ENCODE results near the gene RAB3IL1.

Gene RAB3IL1

DNA sequence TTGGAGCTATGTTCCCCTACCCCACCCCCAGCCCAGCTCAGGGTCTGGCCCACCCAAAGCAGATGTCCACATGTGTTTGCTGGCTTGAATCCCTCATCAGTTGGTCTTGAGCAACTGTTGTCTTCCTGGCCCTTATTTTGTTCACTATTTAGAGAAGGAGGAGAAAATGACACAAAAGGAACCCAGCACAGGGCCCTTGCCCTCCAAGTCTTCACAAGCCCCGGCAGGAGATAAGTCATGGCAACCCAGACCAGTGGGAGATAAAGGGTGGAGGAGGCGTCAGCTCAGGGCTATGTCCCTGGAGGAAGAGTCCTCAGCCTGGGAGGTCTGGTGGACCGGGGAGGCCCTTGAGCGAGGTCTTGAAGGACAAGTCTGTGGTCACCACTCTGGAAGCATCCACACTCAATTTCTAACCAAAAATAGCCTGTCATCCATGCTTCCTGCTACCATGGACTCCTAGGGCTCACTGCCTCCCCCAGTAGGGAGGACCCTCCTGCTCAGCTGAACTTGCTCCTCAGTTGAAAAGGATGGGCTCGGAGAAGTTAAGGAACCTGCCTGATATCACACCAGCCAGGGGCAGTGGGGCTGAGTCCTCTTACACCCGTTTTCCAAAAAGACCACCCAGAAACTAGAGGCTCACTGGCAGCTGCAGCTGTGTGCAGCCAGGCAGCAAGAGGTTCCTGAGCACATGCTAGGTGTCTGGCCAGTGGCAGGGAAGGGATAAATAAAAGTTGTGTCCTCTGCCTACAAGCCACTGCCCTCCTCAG lies 1.8 kb upstream of the RAB3IL1 start:
- DNase-seq: no peak

DNA sequence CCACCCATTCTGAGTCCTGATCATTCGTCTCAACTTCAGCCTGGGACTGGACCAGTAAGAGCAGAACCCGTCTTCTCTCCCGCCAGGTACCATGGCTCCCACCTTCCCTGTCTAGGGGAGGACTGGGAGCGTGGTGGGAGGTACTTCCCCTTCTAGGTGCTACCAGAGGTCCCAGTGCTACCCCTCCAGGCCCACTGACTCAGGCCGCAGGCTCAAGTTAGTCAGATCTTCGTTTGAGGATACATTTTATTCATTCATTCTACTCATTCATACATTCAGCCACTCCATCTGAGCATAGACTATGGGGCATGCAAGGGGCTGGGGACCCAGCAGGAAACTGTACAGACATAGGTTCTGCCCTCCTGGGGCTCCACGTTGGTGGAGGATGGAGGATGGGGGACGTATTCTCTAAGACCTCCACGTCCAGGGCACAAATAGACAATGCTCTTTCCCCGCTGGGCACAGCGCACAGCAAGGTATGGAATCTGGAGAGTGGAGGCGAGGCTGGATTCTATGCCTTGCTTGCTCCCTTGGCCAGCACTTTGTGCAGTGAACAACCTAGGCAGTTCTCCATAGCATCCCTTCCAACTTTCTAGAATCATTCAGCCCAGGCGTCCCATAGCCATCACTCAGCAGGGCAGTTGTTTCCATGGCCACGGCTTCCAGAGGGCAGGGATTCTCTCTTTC lies 1.0 kb upstream of the RAB3IL1 start:
- no peak for DNase-seq

DNA sequence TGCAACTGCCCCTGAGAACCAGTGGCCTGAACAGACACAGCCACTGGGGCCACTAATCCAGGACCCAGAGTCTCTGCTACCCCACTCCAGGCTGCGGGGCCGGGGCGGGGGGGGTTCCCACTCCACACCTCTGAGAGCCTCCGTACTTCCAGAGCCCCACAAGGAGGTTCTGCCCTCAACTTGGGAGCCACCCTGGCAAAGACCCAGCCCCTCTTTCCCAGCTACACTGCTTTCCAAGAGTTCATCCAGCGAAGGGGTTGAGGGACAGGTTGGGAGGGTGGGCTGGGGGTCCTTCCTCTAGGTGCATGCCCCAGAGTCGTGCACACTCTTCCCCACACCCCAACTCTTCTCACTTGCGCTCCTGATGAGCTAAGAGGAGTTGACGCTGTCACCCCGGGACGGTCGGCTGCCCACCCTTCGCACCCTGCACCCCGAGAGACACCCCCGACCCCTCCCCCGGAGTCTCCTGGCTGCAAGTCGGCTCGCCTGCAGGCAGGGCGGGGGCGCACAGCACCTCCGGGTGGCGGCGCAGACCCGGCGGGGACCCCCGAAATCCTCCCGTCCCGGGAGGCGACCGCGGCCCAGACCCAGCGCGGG lies 531 bp downstream of the RAB3IL1 start:
- no peak for DNase-seq

DNA sequence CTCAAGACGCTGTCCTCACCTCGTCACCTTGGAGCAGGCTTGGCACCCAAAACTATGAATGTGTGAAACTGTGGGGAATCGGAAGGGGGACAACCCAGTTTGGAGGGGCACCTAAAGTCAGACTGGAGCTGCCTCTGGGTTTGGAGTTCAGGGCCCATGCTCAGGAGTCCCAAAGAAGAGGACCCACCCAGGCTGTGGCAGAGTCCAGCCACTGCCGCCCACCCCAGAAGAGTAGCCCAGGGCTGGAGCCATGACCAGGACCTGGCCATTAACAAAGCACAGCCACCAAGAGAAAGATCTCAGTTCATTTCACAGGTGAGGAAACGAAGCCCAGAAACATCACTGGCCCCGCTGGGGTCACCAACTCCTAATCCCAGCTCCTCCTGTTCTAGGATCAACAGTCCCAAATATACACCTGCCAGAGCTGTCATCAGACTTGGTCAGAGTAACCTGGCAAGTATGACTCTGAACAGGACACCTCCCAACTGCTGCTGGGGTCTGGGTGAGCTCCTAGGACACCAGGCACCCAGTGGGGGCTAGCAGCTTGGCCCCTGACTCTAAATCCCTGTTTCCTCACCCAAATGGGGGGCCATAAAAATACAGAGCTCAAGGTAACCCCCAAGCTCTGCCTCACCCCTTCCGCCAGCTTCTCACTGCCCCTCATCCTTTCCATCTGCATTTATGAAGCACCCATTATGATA lies 2.7 kb downstream of the RAB3IL1 start:
- no peak for DNase-seq

DNA sequence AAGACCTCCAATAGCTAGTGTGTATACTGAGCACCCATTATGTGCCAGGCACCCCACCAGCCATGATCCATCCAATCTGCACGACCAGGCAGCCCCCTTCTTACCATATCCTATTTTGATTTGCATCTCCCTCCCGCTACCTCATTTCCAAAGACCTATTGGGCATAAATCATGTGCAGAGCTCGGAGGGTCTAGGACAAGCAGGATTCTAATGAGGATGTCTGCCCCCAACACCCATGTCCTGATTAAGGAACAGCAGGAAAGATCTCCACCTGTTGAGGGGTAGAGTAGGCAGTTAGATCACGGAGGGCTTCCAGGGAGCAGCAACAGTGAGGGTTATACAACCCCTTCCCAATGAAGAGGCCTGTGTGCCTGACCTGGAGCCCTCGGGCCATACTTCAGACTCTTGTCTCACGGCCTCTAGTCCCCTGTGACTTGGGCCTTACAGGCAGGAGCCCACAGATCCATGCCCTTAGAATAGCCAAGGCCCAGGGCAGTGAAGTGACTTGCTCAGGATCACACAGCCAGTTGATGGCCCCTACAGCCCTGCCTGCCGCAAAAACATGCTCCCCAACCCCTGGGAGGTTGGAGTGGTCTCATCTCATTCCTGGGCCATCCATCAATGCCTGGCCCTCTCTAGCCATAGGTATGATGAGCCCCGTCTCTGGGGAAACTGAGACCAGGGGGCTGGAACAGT lies 3.5 kb downstream of the RAB3IL1 start:
- no peak for DNase-seq

DNA sequence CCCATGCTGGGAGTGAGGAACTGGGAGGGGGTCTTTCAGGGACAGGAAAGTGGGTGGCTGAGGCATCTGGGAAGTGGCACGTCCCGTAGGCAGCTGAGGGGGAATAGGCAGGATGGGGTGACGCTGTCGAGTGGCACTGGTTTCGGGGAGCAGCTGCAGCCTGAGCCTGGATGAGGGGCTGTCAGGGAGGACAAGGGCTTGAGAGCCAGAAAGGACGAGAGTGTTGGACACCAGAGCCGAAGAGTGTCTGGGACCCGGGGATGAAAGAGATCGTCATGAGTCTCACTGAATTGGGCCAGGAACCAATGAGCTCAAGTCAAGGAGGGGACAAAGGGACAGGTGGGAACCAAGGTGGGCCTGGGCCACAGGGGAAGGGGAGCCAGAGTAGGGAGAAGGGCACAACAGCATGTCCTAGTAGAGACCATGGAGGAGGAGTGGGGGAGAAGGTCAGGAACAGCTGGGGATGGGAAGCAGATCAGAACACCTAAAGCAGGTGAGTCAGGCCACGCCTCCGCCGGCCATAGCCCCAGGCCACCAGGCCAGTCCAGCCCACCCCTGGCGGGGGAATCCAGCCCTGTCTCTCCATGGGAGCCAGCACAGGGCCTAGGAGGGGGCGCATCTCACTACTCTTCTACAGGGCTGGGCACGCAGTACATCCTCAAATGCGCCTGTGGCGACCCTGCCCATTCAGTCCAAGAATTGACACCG lies 4.2 kb downstream of the RAB3IL1 start:
- no peak for DNase-seq

DNA sequence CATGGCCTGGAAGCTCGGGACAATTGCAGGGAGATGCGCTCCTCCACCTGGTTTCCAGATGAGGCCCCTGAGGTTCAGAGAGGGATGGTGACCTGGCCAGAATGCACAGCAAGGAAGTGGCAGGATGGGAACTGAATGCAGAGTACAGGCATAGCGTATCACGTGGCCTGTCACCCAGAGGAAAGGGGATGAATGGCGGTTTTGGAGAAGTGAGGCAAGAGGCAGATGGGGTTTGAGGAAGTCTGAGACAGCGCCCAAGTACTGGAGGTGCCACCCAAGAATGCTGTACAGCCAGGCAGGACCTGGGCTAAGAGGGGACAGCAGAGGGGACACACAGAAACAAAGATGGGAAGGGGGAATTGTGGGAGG lies 4.9 kb downstream of the RAB3IL1 start:
- no peak for DNase-seq

DNA sequence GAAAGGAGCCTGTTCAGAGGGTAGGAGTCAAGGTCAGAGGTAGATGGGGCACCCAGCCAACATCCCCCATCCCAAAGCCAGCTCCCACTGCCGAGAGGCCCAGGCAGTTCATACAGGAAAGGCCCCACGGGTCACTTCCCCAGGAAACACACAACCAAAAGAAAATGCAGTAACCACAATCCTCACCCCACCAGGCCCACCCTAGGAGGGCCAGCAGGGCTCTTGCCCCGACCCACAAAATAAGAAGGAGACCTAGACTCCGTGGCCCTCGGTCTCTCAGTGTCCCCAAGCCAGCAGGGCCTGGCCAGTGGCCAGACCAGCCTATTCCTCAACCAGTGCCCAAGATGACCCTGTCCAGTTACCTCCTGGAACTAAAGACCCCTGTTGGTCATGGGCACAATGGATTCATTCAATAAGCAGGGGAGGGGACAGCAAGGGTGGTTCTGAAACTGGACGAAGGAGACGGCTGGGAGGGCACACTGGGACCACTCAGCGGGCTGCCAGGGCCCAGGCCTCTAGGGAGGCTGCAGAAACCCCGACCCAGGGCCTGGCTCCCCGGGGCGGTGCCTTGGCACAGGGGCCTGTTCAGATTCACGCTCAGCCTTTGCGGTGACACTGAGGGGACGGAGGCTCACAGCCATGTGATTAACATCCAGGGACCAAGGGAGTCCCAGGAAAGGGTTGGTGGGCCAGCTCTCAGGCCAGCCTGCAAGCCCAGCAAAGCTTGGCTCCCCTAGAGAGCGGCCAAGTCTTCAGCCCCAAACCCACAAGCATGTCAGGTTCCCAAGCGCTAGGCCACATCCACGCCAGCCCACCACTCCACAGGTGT lies 5.5 kb downstream of the RAB3IL1 start:
- no peak for DNase-seq

DNA sequence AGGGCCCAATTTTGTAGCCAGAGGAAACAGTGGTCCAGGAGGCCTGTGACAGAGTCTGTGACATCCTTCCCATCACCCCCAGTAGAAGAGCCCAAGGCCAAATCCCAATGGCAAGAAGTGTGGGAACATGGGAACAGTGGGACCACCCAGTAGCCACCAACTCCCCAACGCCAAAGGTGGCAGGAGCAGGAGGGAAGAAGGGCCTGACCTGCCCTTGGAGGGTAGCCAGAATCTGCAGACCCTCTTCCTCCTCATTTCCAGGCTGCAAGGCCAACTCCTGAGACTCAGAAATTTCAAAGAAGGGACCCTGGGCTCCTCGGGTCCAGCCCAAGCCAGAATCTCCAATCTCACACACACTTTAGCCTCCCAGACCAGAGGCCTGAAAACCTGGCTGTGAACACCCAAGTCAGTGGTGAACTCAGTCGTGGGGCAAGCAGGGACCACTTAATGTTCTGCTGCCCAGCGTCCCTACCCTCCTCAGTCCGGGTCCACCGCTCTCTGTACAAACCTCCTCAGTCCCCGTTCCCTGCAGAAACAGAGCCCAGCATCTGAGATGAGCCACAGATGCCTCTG lies 6.2 kb downstream of the RAB3IL1 start:
- no peak for DNase-seq

DNA sequence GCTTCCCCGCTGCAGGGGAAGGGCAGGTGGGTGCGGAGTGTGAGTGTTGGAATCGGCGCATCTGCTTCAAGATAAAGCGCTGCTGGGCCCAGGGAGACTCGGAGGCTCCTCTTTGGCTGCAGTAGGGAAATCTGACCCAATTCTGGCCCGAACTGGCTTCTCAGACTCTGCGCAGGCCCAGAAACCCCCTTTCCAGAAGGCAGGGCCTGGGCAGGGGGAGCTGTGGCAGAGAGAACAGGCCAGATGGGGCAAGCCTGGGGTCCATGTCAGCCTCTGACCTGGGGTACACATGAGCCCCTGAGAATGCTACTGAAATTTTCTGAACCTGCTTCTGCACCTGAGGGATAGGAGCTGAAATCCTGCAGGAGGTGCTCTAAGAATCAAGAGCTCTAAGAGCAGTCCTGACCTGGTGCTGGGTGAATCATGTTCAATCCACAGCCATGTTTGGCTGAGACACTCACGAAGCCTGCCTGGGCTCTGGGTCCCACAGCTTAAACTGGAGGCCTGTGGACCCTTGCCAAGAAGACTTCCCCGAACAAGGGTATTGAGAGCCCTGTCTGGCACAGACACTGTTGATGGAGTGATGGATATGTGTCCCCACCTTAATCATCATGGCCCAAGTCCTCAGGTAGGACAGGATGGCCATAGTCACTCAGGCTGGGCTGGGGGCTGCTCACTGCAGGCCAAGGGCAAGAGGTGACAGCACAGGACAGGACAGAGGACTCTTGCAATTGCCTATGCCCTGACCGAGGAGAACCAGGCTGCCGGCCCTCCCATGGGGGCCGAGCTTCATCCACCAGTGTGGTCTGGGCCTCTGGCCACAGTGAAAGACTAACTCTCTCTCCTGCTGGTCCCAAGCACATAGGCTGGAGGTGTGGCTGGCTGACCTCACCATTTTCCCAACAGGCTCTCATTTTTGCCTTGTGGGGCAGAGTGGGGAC lies 6.9 kb downstream of the RAB3IL1 start:
- no peak for DNase-seq

DNA sequence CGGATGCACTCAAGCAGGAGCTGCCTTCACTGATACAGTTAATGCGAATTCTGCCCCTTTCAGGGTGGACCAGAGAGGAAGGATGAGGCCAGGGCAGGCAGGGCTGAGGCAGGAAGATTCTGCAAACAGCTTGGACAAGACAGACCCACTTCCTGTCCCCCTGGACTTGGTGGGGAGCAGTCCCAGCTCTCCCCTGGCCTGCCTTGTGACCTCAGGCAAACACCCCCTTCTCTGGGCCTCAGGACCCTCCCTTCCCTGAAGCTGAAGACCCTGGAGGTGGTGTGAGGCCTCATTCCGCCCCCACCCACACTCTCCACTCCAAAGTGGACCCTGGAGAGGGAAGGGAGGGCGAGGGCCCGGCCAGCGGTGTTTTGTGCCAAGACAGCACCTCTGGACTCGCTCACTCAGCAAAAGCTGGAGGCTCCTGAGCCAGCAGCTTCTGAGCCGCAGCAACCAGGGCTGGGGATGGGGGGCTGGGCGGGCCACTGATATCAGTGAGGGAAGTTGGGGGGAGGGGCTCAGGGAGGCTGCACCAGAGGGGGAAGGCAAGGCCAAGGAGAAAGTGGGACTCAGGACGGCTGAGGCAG lies 8.5 kb downstream of the RAB3IL1 start:
- DNase-seq: no peak

DNA sequence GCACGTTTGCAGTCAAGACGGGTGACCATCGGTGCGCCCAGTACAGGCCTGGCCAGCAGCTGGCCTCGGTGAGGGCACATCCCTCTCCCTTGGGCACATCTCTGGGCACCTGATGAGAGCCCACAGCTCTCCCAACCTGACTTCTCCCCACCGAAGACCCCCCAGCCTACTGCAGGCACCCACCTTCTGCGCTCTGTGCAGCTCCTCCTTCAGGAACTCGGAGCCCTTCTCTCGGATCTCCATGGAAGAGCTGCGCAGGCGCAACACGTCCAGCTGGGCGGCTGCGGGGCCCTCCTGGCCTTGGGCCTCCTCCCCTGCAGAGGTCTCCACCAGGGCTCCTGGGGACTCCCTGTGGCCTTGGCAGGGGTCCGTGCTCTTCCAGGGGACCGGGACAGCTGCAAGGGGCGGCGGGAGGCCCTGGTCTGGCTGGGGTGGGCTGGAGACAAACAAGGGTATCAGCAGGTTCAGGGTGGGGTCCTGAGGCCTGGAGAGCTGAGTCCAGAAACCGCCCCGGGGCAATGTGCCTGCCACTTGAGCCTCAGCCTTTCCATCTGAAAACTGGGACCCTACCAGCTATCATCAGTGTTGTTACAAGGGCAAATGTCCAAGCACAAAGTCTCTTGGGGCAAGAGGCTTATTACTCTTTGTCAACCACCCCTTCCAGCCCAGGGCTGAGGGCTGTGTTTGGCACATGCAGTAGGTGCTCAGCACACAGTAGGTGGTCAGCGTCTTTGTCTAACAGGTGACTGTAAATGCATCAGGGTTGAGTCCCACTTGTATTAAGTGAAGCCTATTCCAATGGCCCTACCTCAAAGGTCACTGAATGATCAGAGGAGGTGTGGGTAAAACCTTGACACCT lies 9.3 kb downstream of the RAB3IL1 start:
- DNase-seq: no peak

DNA sequence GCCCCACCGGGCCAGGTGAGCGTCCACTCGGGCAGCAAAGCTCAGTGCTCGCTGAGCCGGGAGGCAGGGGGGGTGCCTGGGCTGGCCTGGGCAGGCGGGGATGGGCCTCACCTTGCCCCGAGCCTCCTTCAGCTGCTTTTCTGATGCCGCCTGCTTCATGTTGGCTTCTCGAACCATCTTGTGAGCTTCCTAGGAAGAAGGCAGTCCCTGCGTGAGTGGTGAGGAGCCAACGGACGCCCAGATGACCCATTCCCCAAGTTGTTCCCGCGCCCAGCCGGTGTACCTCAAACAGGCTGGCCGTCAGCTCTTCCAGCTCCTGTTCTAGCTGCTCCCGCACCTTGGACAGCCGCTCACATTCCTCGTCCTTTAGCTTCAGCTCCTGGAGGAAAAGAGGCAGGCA lies 10.1 kb downstream of the RAB3IL1 start:
- DNase-seq: no peak

DNA sequence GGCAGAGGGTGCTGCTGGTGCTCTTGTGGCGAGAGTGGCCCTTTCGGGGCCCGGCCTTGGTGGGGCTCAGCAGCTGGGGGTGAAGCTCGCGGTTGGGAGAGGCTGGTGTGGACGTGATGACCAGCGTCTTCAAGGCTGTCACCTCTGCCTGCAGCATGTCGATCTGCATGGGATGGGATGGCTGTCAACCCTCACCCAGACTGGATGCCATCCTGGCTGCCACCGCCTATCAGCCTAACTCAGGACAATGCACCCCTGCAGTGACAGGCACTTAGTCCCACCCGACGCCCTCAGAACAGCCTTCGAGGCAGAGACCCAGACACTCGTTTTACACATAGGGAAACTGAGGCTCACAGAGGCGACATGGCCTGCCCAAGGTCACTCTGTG lies 10.8 kb downstream of the RAB3IL1 start:
- no peak for DNase-seq

DNA sequence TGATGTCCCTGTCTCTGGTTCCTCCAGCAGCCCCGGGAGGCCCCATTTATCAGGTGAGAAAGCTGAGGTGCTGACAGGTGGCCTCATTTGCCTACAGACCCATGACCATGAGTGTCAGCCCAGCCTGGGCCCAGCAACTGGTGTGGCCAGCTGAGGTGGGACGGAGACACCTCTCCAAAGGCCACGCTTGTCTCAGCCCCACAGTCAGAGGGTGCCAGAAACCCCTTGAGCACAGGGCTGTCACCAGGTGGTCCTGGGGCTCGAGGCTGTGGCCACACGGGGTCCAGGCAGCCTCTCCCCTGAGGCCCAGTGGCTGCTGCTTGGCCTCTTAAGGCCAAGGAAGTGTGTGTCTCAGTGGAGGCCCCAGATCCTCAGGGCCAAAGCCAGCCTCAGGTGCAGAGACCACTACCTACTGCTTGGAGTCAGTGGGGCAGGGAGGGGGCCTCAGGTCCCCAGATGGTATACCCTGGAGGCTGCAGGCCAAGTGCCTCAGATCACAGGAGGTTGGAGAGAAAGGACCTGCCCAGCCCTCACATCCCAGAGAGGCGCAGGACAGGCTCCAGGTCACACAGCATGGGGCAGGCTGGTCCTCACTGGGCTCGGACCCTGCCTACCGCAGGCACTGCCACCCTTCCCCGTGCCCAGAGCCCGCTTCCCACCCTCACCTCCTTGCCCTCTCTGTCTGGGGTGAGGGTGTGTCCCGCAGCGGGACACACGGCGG lies 11.4 kb downstream of the RAB3IL1 start:
- DNase-seq: no peak

DNA sequence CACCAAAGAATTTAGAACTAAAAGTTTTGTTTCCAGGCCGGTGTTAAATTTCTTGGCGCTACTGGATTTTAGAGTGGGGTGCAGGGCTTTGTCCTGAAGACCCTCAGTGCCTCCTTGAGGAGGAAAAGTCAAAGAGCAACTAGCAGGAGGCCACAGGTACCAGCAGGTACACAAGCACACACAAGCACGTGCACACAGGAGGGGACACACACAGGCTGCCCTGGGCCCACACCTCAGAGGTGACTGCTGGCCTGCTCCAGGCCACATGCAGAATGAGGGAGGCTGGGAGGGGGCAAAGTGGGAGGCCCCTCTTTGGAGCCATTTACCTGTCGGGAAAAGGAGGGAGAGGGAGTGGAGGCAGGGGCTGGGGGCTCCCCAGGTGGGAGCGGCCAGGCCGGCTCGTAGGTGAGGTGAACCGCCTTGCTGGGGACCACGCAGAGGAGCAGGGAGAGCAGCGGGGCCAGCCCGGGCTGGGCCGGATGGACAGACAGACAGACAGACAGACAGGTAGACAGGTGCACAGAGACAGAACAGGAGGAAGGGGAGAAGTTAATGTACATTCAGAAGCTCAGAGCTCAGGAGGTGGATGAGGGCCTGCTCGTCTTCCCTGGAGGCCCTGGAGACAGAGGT lies 12.2 kb downstream of the RAB3IL1 start:
- DNase-seq: no peak

DNA sequence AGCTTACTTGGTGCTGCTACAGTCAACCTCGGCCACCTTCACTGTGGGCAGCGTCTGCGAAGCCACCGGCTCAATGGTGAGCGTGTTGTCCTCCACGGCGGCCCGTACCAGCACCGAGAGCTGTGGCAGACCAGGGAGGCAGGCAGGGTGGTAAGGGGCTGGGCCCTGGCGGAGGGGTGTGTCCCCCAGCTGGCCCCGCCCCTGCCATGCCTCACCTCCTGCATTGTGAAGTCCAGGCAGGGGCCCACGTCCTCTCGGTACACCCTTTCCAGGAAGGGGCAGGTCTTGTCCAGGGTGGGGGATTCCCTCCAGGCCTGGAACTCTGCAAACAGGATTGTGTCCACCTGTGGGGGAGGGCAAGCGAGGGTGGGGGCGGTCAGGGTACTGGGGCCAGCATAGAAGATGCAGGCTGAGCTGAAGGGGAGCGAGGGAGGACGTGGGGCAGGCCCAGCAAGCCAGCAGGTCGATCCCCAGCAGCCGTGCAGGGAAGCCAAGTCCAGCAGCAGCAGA lies 12.8 kb downstream of the RAB3IL1 start:
- DNase-seq: no peak

Data from stimulated activated naive CD4-positive, alpha-beta T cell (primary cell).